Peyer's patch (tissue), 4 donors: Measurements from ENCODE around the gene PLD1. TPM values are rescaled to one million over a fixed set of nuclear protein-coding genes. Genes with fewer than 3 reads are reported as not detected.

ENCODE experiments used
- DNase-seq, 3 donors: peaks; one replicate each; pipeline ENCODE4 v3.0.0-alpha.2; 2017 to 2019
- H3K27ac ChIP-seq, 4 donors: fragments of 200-600 bp; sonication (generic); one replicate each; pipeline ENCODE4 v1.5.1; 2016 to 2019
- H3K27me3 ChIP-seq, 2 donors: fragments of 200-600 bp; sonication (generic); one replicate each; pipeline ENCODE4 v1.5.1; 2019
- H3K36me3 ChIP-seq, 3 donors: fragments of 200-600 bp; sonication (generic); one replicate each; pipeline ENCODE4 v1.5.1; 2016 to 2019
- H3K4me1 ChIP-seq, 4 donors: fragments of 200-600 bp; sonication (generic); one replicate each; pipeline ENCODE4 v1.5.1; 2016 to 2019
- H3K4me3 ChIP-seq, 4 donors: fragments of 200-600 bp; sonication (generic); 1 replicate in 3 of 4; 2 replicates in 1 of 4; pipeline ENCODE4 v1.5.1; 2016 to 2019; ENCODE audit warnings: mild to moderate bottlenecking in 1 of 4
- H3K9me3 ChIP-seq, 4 donors: fragments of 200-600 bp; sonication (generic); one replicate each; pipeline ENCODE4 v1.5.1; 2016 to 2019; ENCODE audit warnings: mild to moderate bottlenecking in 1 of 4
- POLR2A ChIP-seq, 2 donors: fragments of 450-650 bp; IDR thresholded peaks; one replicate each; pipeline ENCODE4 v1.5.1; 2017; ENCODE audit warnings: antibody characterized with exemption in 2 of 2, mild to moderate bottlenecking in 2 of 2, moderate library complexity in 2 of 2
- total RNA-seq, 4 donors: library from RNA; depleted of rRNA; stranded (reverse); fragments of >200 nt; gene quantifications; one replicate each; pipeline ENCODE4 v1.1.0, GENCODE V29; 2016
- TF ChIP-seq, protein P1 (sequence below), 6 experiments: fragments of 450-650 bp in 4 of 6; fragments of 200-600 bp in 2 of 6; sonication (generic) in 1 of 6; IDR thresholded peaks; one replicate each; pipeline ENCODE4 v1.5.1; 2017 to 2019; ENCODE audit warnings: antibody characterized with exemption in 6 of 6, mild to moderate bottlenecking in 3 of 6, moderate library complexity in 1 of 6

PLD1 gene
- total RNA-seq, 4 donors from 2014 or later, result 120 to 218 (median 187) TPM

DNA sequence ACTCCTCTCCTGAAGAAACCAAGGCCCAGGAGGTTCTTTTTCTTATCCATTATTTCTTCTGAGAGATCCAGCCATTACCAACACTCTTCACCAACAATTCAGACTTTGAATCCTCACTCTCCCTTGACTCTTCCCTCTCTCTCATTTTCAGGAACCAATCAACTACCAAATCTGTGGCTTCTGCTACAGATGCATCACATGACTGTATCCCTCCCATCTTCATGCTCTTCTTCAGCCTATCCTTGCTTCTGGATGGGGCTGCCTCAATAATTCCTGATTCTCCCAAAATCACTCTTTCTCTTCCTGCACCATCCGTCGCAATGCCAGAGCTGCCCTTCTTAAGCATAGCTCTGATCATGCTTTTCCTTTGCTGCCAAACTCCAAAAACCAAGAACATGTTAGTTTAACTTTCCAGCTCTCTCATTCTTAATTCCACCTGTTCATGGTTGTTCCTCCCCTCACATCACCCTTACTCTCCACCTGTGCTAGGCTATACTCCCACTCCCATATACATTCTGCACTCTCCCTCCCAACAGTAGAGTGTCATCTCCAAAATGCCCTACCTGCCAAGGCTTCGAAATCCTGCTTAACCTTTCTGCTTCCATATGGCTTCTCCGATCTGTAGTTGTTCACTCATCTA lies 13.5 kb downstream of the PLD1 start:
- no peak for DNase-seq

DNA sequence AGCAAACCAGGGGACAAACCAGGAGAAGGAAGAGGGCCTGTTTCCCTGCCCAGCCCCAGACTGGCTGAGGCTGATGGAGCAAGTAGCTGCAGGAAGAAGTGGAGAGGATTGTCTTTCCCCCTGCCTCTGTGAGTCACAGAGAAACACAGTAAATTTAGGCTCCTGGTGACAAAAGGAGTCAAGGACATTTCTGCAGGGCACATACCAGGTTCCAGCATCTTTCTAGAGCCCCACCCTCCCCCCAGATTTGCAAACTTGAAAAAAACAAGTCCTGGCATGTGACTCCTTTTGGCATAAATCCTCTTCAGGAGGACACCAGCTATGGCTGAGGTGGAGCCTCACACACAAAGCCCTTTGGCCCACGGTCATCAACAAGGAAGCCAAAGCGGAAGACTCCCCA lies 17.8 kb downstream of the PLD1 start:
- no peaks in the 10 kb centered on the region for H3K9me3 ChIP-seq
- no peaks in the 10 kb centered on the region for H3K36me3 ChIP-seq
- DNase-seq, result no peak
- no peak overlapping the region for H3K4me3 ChIP-seq
- H3K27ac ChIP-seq, result no peak overlapping the region
- no peak for TF ChIP-seq POLR2A (IDR thresholded peaks at IDR 0.05)
- TF ChIP-seq, protein P1, sequence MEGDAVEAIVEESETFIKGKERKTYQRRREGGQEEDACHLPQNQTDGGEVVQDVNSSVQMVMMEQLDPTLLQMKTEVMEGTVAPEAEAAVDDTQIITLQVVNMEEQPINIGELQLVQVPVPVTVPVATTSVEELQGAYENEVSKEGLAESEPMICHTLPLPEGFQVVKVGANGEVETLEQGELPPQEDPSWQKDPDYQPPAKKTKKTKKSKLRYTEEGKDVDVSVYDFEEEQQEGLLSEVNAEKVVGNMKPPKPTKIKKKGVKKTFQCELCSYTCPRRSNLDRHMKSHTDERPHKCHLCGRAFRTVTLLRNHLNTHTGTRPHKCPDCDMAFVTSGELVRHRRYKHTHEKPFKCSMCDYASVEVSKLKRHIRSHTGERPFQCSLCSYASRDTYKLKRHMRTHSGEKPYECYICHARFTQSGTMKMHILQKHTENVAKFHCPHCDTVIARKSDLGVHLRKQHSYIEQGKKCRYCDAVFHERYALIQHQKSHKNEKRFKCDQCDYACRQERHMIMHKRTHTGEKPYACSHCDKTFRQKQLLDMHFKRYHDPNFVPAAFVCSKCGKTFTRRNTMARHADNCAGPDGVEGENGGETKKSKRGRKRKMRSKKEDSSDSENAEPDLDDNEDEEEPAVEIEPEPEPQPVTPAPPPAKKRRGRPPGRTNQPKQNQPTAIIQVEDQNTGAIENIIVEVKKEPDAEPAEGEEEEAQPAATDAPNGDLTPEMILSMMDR (IDR thresholded peaks at IDR 0.05), result no peak
- H3K27me3 ChIP-seq, result no peaks in the 10 kb centered on the region
- peaks cover 0 to 19% (median 0%) of the 10 kb centered on the region in 4 donors for H3K4me1 ChIP-seq

More for the DNA sequence above, 13.5 kb downstream of the PLD1 start:
- TF ChIP-seq, protein P1 (IDR thresholded peaks at IDR 0.05), result no peak
- TF ChIP-seq POLR2A (IDR thresholded peaks at IDR 0.05), result no peak
- no peak overlapping the region for H3K27ac ChIP-seq
- H3K4me3 ChIP-seq, result no peak overlapping the region
- peaks cover 0 to 18% (median 0%) of the 10 kb centered on the region in 4 donors for H3K4me1 ChIP-seq
- no peaks in the 10 kb centered on the region for H3K9me3 ChIP-seq
- no peaks in the 10 kb centered on the region for H3K36me3 ChIP-seq
- no peaks in the 10 kb centered on the region for H3K27me3 ChIP-seq

DNA sequence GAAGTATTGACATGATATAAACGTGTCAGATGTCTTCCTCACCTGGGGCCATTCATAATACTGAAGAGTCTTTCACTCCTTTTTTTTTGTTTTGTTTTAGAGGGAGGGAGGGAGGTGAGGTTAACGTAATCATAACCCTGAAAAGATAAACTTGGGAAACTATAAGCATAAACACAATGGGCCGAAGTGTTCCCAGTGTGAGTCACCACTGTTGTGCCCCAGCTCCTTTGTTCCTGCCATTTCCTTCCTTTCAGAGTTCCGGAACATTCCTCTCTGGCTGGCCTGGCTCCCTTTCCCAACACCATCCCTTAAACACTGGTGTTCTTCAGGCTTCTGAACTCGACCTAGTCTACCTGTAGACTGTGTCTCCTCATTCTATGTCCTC lies 18.6 kb downstream of the PLD1 start:
- no peak overlapping the region for H3K4me3 ChIP-seq
- H3K27me3 ChIP-seq, result no peaks in the 10 kb centered on the region
- TF ChIP-seq, protein P1 (IDR thresholded peaks at IDR 0.05), result no peak
- TF ChIP-seq POLR2A (IDR thresholded peaks at IDR 0.05), result no peak
- no peaks in the 10 kb centered on the region for H3K36me3 ChIP-seq
- peaks cover 0 to 11% (median 0%) of the 10 kb centered on the region in 4 donors for H3K4me1 ChIP-seq
- no peak overlapping the region for H3K27ac ChIP-seq
- DNase-seq, result no peak
- H3K9me3 ChIP-seq, result no peaks in the 10 kb centered on the region

DNA sequence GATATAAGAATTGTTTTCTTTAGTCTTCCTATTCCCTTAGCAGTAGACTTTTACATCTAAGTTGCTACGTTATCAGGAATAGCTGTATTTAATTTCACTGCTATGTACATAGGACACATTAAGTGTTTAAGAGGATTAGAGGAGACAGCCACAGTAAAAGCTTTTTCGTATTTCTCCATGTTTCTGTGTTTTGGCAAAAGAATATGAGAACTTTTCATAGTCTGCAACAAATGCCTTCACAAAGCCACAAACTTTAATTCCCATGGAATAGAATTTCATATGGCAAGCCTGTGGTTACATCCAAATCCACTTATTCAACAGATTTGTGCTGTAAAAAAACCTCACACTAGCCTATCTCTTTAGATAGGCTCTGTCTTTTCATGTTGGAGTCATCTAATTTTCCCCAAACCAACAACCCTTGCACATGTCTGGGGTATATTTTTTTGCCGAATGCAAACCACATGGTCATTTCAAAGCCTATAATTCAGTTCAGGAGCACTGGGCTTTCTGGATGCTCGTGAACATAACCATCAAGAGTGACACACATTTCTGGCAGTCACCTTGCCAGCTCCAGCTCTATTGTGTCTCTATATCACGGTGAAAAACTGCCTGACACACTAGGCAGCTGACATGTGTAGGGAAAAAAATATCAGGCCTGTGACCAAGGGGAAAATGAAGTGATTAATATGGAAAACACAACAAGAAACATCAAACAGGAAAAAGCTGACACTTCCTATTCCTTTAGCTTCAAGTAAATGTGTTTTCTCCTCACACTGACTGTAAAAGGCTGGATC lies 19.2 kb downstream of the PLD1 start:
- Histone ChIP-seq H3K27me3 (no peaks in the 10 kb centered on the region), H3K27ac (peak overlapping the region in 1 of 4 donors; percentile 11), H3K9me3 (no peaks in the 10 kb centered on the region), H3K4me1 (peaks cover 0 to 10% (median 0%) of the 10 kb centered on the region in 4 donors), H3K36me3 (no peaks in the 10 kb centered on the region), H3K4me3 (no peak overlapping the region)
- no peak for DNase-seq
- TF ChIP-seq, protein P1 (IDR thresholded peaks at IDR 0.05), result no peak
- TF ChIP-seq POLR2A (IDR thresholded peaks at IDR 0.05), result no peak

DNA sequence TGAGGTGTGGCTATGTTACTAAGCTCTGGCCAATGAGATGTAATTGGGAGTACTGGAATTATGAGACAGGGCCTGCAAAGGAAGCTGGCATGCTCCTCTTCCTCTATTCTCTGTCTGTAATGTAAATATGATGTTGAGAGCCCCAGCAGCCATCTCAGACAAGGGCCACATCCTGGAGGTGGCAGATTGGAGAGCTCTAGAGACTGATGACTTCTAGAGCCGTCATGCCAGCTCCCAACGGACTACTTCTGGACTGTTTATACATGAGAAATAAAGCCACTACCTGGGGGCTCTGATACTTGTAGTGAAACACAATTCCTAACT lies 19.7 kb downstream of the PLD1 start:
- Histone ChIP-seq H3K27ac (no peak overlapping the region), H3K4me3 (no peak overlapping the region), H3K36me3 (no peaks in the 10 kb centered on the region), H3K4me1 (peaks cover 0 to 10% (median 0%) of the 10 kb centered on the region in 4 donors), H3K27me3 (no peaks in the 10 kb centered on the region), H3K9me3 (no peaks in the 10 kb centered on the region)
- TF ChIP-seq, protein P1 (IDR thresholded peaks at IDR 0.05), result no peak
- no peak for TF ChIP-seq POLR2A (IDR thresholded peaks at IDR 0.05)
- no peak for DNase-seq
